Measurements from ENCODE around the gene ADAMTS17.

- TF ChIP-seq CTCF (IDR thresholded peaks at IDR 0.05; ENCODE audit: poor library complexity) (no peak), EZH2phosphoT487 (IDR thresholded peaks at IDR 0.05; ENCODE audit: low read depth, severe bottlenecking, unreplicated experiment) (no peak)
These were observed 308.5 kb downstream of the ADAMTS17 start for GRCh38 chr15:100033140-100033857.

All from hepatocyte (in vitro differentiated cells).